ENCODE data around the gene KDM1B. TPM values are rescaled to one million over a fixed set of nuclear protein-coding genes. Genes with fewer than 3 reads are reported as not detected.
"Not testable (repeated sequence)": the region's sequence is repeated elsewhere in the genome, so short reads cannot be mapped to it uniquely, and the experiment has no call there.

Gene KDM1B
- total and polyA plus RNA-seq, 2 donors (not counting 1 experiment from before 2014, with no cell fraction given): 12.0 to 26.1 TPM

DNA sequence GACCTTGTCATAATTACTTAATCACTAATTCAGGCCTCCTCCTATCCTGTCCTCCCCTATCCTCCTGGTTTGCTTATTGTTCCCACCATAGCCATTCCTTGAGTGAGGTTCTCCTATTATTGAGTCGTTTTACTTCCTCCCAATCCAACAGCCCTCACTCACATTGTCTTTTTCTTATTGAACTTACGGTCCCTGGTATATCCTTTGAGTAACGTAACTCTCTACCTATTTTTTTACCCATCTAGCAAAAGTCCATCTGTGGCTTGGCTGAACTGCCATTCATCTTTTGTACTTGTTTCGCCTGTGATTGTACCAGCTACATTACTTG lies 66.0 kb downstream of the KDM1B start:
- H2AFZ ChIP-seq (ENCODE audit: low read length): no peak overlapping the region
- H3K27ac ChIP-seq (ENCODE audit: insufficient read depth, low read length): no peak overlapping the region
- DNase-seq (ENCODE audit: low read depth in 2 of 2): no peak
- H3K9me3 ChIP-seq (ENCODE audit: control insufficient read depth, insufficient read depth, low read depth, low read length): no peaks in the 10 kb centered on the region
- no peak overlapping the region for H3K9ac ChIP-seq (ENCODE audit: insufficient read depth, low read length)
- TF ChIP-seq, protein P1, sequence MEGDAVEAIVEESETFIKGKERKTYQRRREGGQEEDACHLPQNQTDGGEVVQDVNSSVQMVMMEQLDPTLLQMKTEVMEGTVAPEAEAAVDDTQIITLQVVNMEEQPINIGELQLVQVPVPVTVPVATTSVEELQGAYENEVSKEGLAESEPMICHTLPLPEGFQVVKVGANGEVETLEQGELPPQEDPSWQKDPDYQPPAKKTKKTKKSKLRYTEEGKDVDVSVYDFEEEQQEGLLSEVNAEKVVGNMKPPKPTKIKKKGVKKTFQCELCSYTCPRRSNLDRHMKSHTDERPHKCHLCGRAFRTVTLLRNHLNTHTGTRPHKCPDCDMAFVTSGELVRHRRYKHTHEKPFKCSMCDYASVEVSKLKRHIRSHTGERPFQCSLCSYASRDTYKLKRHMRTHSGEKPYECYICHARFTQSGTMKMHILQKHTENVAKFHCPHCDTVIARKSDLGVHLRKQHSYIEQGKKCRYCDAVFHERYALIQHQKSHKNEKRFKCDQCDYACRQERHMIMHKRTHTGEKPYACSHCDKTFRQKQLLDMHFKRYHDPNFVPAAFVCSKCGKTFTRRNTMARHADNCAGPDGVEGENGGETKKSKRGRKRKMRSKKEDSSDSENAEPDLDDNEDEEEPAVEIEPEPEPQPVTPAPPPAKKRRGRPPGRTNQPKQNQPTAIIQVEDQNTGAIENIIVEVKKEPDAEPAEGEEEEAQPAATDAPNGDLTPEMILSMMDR (conservative IDR thresholded peaks at IDR 0.05 in 1 of 2, IDR thresholded peaks at IDR 0.05 in 1 of 2; ENCODE audit: low read depth in 1 of 2, low read length in 2 of 2): no peak
- no peak for TF ChIP-seq EZH2 (IDR thresholded peaks at IDR 0.05; ENCODE audit: low read length, missing control alignments)
- H3K4me3 ChIP-seq (replicated peaks in 1 of 4; ENCODE audit: control extremely low read depth in 1 of 4, insufficient read depth in 1 of 4, low read depth in 3 of 4, low read length in 4 of 4): no peak overlapping the region
- H3K4me1 ChIP-seq (ENCODE audit: control insufficient read depth, extremely low read depth, insufficient read depth, low read length): no peaks in the 10 kb centered on the region
- H3K27me3 ChIP-seq (ENCODE audit: control insufficient read depth, insufficient read depth, low read length): no peaks in the 10 kb centered on the region
- H4K20me1 ChIP-seq (ENCODE audit: control insufficient read depth, extremely low read depth, insufficient read depth, low read length): no peaks in the 10 kb centered on the region
- peaks cover 2% of the 10 kb centered on the region for H3K36me3 ChIP-seq (ENCODE audit: control insufficient read depth, insufficient read depth, low read length)
- H3K4me2 ChIP-seq (ENCODE audit: extremely low read depth, insufficient read depth, low read length): no peak overlapping the region
- H3K79me2 ChIP-seq (ENCODE audit: control insufficient read depth, insufficient read depth, low read length): no peaks in the 10 kb centered on the region

DNA sequence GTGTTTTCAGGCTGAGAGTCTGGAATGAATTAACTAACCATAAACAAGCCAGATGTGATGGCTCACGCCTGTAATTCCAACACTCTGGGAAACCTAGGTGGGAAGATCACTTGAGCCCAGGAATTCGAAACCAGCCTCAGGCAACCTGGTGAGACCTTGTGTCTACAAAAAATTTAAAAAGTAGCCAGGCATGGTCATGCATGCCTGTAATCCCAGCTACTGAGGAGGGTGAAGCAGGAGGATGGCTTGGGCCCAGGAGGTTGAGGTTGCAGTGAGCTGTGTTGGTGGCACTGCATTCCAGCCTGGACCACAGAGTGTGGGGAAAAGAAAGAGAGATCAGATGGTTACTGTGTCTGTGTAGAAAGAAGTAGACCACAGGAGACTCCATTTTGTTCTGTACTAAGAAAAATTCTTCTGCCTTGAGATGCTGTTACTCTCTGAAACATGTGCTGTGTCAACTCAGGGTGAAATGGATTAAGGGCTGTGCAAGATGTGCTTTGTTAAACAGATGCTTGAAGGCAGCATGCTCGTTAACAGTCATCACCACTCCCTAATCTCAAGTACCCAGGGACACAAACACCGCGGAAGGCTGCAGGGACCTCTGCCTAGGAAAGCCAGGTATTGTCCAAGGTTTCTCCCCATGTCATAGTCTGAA lies 71.4 kb downstream of the KDM1B start:
- DNase-seq (ENCODE audit: low read depth in 2 of 2): peak in 1 of 2 donors; percentile 91
- H3K4me1 ChIP-seq (ENCODE audit: control insufficient read depth, extremely low read depth, insufficient read depth, low read length); H3K4me2 ChIP-seq (ENCODE audit: extremely low read depth, insufficient read depth, low read length); H3K27ac ChIP-seq (ENCODE audit: insufficient read depth, low read length); H2AFZ ChIP-seq (ENCODE audit: low read length); H3K36me3 ChIP-seq (ENCODE audit: control insufficient read depth, insufficient read depth, low read length); H3K79me2 ChIP-seq (ENCODE audit: control insufficient read depth, insufficient read depth, low read length); H4K20me1 ChIP-seq (ENCODE audit: control insufficient read depth, extremely low read depth, insufficient read depth, low read length); H3K27me3 ChIP-seq (ENCODE audit: control insufficient read depth, insufficient read depth, low read length); H3K9me3 ChIP-seq (ENCODE audit: control insufficient read depth, insufficient read depth, low read depth, low read length); H3K4me3 ChIP-seq (replicated peaks in 1 of 4; ENCODE audit: control extremely low read depth in 1 of 4, insufficient read depth in 1 of 4, low read depth in 3 of 4, low read length in 4 of 4); H3K9ac ChIP-seq (ENCODE audit: insufficient read depth, low read length): not testable (repeated sequence)

DNA sequence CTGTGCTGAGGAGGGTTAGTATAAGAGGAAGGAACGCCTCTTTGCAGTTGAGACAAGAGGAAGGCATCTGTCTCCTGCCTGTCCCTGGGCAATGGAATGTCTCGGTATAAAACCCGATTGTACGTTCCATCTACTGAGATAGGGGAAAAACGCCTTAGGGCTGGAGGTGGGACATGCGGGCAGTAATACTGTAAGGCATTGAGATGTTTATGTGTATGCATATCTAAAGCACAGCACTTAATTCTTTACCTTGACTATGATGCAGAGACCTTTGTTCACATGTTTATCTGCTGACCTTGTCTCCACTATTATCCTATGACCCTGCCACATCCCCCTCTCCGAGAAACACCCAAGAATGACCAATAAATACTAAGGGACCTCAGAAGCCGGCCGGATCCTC lies 71.9 kb downstream of the KDM1B start:
- peaks cover 12% of the 10 kb centered on the region for H3K79me2 ChIP-seq (ENCODE audit: control insufficient read depth, insufficient read depth, low read length)
- H3K9ac ChIP-seq (ENCODE audit: insufficient read depth, low read length); H4K20me1 ChIP-seq (ENCODE audit: control insufficient read depth, extremely low read depth, insufficient read depth, low read length); H3K4me1 ChIP-seq (ENCODE audit: control insufficient read depth, extremely low read depth, insufficient read depth, low read length); H3K27ac ChIP-seq (ENCODE audit: insufficient read depth, low read length); H3K9me3 ChIP-seq (ENCODE audit: control insufficient read depth, insufficient read depth, low read depth, low read length); H2AFZ ChIP-seq (ENCODE audit: low read length); DNase-seq (ENCODE audit: low read depth in 2 of 2); H3K4me2 ChIP-seq (ENCODE audit: extremely low read depth, insufficient read depth, low read length); H3K4me3 ChIP-seq (replicated peaks in 1 of 4; ENCODE audit: control extremely low read depth in 1 of 4, insufficient read depth in 1 of 4, low read depth in 3 of 4, low read length in 4 of 4); H3K27me3 ChIP-seq (ENCODE audit: control insufficient read depth, insufficient read depth, low read length); H3K36me3 ChIP-seq (ENCODE audit: control insufficient read depth, insufficient read depth, low read length): not testable (repeated sequence)

DNA sequence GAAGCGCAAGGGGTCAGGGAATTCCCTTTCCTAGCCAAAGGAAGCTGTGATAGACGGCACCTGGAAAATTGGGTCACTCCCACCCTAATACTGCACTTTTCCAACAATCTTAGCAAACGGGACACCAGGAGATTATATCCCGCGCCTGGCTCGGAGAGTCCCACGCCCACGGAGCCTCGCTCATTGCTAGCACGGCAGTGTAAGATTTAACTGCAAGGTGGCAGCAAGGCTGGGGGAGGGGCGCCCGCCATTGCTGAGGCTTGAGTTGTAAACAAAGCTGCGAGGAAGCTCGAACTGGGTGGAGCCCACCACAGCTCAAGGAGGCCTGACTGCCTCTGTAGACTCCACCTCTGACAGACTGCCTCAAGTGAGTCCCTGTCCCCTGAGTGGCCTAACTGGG lies 73.4 kb downstream of the KDM1B start:
- not testable (repeated sequence) for DNase-seq (ENCODE audit: low read depth in 2 of 2); H2AFZ ChIP-seq (ENCODE audit: low read length); H3K4me3 ChIP-seq (replicated peaks in 1 of 4; ENCODE audit: control extremely low read depth in 1 of 4, insufficient read depth in 1 of 4, low read depth in 3 of 4, low read length in 4 of 4); H3K4me2 ChIP-seq (ENCODE audit: extremely low read depth, insufficient read depth, low read length); H3K36me3 ChIP-seq (ENCODE audit: control insufficient read depth, insufficient read depth, low read length); H3K27me3 ChIP-seq (ENCODE audit: control insufficient read depth, insufficient read depth, low read length); H3K9me3 ChIP-seq (ENCODE audit: control insufficient read depth, insufficient read depth, low read depth, low read length); H3K9ac ChIP-seq (ENCODE audit: insufficient read depth, low read length); H4K20me1 ChIP-seq (ENCODE audit: control insufficient read depth, extremely low read depth, insufficient read depth, low read length); H3K27ac ChIP-seq (ENCODE audit: insufficient read depth, low read length); H3K4me1 ChIP-seq (ENCODE audit: control insufficient read depth, extremely low read depth, insufficient read depth, low read length)
- H3K79me2 ChIP-seq (ENCODE audit: control insufficient read depth, insufficient read depth, low read length): peaks cover 14% of the 10 kb centered on the region

DNA sequence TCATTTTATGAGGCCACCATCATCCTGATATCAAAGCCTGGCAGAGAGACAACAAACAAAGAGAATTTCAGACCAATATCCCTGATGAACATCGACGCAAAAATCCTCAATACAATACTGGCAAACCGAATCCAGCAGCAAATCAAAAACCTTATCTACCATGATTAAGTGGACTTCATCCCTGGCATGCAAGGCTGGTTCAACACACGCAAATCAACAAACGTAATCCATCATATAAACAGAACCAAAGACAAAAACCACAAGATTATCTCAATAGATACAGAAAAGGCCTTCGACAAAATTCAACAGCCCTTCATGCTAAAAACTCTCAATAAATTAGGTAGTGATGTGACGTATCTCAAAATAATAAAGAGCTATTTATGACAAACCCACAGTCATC lies 76.6 kb downstream of the KDM1B start:
- H3K4me2 ChIP-seq (ENCODE audit: extremely low read depth, insufficient read depth, low read length); H3K4me1 ChIP-seq (ENCODE audit: control insufficient read depth, extremely low read depth, insufficient read depth, low read length); H3K9me3 ChIP-seq (ENCODE audit: control insufficient read depth, insufficient read depth, low read depth, low read length); H3K4me3 ChIP-seq (replicated peaks in 1 of 4; ENCODE audit: control extremely low read depth in 1 of 4, insufficient read depth in 1 of 4, low read depth in 3 of 4, low read length in 4 of 4); H3K27ac ChIP-seq (ENCODE audit: insufficient read depth, low read length); H3K27me3 ChIP-seq (ENCODE audit: control insufficient read depth, insufficient read depth, low read length); H4K20me1 ChIP-seq (ENCODE audit: control insufficient read depth, extremely low read depth, insufficient read depth, low read length); H3K9ac ChIP-seq (ENCODE audit: insufficient read depth, low read length); DNase-seq (ENCODE audit: low read depth in 2 of 2); H2AFZ ChIP-seq (ENCODE audit: low read length); H3K36me3 ChIP-seq (ENCODE audit: control insufficient read depth, insufficient read depth, low read length): not testable (repeated sequence)
- H3K79me2 ChIP-seq (ENCODE audit: control insufficient read depth, insufficient read depth, low read length): peaks cover 21% of the 10 kb centered on the region

DNA sequence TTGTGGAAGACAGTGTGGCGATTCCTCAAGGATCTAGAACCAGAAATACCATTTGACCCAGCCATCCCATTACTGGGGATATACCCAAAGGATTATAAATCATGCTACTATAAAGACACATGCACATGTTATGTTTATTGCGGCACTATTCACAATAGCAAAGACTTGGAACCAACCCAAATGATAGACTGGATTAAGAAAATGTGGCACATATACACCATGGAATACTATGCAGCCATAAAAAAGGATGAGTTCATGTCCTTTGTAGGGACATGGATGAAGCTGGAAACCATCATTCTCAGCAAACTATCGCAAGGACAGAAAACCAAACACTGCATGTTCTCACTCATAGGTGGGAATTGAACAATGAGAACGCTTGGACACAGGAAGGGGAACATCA lies 78.5 kb downstream of the KDM1B start:
- not testable (repeated sequence) for H3K4me1 ChIP-seq (ENCODE audit: control insufficient read depth, extremely low read depth, insufficient read depth, low read length); H3K27ac ChIP-seq (ENCODE audit: insufficient read depth, low read length); H3K4me3 ChIP-seq (replicated peaks in 1 of 4; ENCODE audit: control extremely low read depth in 1 of 4, insufficient read depth in 1 of 4, low read depth in 3 of 4, low read length in 4 of 4); H3K36me3 ChIP-seq (ENCODE audit: control insufficient read depth, insufficient read depth, low read length); H3K9ac ChIP-seq (ENCODE audit: insufficient read depth, low read length); H3K27me3 ChIP-seq (ENCODE audit: control insufficient read depth, insufficient read depth, low read length); H4K20me1 ChIP-seq (ENCODE audit: control insufficient read depth, extremely low read depth, insufficient read depth, low read length); DNase-seq (ENCODE audit: low read depth in 2 of 2); H2AFZ ChIP-seq (ENCODE audit: low read length); H3K4me2 ChIP-seq (ENCODE audit: extremely low read depth, insufficient read depth, low read length); H3K9me3 ChIP-seq (ENCODE audit: control insufficient read depth, insufficient read depth, low read depth, low read length)
- peaks cover 20% of the 10 kb centered on the region for H3K79me2 ChIP-seq (ENCODE audit: control insufficient read depth, insufficient read depth, low read length)
